GM19240 (cell line): ENCODE results near the gene XPNPEP1.

Experiments
- DNase-seq: peaks from one replicate; pipeline ENCODE4 v3.0.0; 2011; ENCODE audit warnings: low spot score; ENCODE audit not compliant: insufficient read length

XPNPEP1 gene

DNA sequence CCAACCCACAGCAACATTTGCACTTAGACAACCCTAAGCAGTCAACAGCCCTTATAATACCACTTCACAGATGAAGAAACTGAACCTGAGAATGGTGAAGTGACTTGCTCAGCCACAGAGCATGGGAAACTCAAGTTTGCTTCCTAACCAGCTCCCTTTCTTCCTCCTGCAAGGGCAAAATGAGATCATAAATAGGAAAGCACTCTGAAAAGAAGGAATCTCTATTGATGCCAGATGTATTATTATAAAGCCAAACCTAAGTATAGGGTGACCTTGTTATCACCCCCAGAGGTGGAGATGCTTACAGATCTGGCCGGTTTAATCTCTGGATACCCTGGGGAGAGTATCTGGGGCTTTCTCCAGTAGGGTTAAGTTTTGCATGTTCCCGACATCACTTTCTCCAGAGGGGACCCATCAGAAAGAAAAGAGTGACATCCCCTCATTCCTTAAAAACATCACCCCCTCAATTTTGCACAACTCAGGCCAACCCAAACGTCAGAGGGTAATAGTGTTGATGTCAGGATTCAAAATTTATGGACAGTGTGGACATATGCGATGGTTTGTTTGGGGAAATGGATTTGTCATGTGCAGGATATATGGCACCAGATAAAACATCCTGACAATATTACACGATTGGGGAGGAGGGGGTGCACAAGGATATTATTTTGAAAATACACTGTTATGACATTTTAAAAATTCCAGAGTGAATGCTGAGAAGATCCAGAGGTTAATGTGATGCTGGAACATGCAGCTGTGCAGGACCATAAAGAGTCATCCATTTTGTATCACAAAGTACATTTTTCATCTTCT is 24.0 kb upstream of the XPNPEP1 start:
- no peak for DNase-seq

DNA sequence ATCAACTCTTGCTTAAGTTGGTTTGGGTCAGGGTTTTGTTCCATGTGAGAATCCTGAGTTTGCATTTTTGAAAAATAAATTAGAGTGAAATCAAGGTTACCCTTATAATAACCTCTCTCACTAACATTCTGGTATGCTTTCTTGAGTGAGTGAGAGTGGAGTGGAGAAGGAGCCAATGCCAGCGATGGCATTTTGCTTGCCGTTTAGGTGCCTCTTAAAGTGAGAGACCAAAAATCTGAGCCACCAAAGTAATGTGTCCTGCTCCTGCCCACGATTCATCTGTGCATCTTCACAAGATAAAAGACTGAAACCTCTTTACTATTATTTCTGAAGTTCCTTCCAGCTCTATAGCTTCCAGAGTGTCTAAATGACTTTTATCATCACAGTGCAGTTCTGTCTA is 23.4 kb upstream of the XPNPEP1 start:
- no peak for DNase-seq

DNA sequence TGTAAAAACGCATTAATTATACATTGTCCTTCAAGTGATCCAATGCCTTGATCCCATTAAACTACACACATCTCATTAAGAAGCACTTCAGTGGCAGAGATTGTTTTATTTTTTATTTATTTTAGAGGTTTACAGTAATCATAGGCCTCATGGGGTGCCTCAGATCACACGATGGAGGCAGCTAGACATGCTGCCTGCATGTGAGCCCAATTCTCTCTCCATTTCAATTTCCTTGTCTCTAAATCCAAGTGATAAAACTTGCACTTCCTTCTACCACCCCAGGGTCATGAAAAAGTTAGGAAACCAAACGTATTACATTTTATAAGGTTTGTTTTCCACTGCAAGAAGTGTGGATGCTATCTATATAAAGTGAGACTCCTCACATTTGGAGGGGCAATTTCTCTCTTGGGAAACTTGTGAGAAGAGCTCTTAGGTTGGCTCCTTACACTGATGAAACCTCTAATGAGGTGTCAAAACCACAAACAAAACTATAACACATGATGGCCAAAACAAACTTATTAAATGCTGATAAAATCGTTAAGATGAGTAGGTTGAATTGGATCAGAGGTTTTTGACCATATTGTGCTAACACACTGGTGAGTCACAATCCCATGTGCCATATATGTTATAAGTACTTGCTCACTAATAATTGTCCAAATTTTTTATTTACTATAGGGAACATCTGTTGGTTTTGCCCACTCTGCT is 22.3 kb upstream of the XPNPEP1 start:
- no peak for DNase-seq

DNA sequence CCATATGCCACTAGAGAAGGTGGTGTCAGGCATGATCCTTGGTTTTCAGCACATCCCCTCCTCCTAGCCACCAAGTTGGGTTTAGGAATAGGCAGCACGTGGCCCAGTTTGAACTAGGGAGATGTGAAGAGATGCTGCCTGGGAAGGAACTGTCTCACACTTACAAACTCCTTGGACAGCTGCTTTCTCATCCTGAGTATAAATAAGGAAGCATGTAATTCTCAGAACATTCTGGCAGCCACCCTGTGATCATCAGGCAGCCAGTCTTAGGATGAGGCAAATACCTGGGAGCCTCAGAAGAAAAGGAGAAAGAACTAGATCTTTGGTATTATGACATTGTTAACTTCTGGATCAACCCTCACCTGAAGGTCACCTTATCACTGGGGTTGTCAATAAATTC is 21.3 kb upstream of the XPNPEP1 start:
- no peak for DNase-seq

DNA sequence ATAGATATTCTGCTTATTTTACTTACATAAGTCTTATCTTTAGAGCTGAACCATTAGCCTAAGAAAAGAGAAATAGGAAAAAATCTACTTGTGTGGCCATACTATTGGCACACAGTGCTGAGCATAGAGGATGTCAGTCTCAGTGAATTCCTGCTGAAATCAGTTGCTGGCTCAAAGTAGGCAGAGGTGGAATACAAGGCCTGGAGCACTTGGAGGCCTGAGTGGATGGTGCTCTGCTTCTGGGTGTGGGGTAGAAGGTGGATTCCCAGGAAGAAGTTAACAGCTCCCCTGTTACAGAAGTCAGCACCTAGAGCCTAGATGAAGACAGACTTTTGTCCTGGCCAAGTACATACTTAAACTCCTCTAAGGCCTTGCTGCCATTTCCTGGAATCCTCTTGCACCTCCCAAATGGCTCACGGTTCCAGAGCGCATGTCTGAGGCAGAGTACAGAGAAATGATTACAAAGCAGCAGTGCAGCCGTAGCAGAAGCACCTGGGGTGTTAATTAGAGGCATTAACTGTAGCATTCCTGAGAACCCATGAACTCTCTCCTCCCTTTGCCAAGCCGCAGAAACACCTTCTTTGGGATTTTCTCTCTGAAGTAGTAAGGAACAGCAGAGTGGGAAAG is 18.0 kb upstream of the XPNPEP1 start:
- DNase-seq: no peak

DNA sequence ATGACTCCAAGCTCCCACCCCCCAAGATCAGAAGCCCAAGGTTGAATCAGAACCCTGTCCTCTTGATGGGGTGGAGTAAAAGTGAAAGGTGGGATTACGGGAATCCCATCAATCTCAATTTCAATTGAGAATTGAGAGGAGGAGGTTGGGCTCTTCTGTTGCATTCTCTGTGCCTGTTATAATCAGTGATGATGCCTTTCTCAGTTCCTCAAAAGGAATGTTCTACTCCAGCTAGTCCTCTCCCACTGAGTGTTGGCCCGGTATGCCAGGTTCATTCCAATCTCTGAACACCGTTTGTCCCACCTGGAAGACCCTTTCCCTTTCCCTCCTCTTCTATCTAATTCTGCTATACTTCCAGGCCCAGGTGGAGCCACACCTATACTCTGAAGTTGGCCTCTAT is 17.2 kb upstream of the XPNPEP1 start:
- no peak for DNase-seq

DNA sequence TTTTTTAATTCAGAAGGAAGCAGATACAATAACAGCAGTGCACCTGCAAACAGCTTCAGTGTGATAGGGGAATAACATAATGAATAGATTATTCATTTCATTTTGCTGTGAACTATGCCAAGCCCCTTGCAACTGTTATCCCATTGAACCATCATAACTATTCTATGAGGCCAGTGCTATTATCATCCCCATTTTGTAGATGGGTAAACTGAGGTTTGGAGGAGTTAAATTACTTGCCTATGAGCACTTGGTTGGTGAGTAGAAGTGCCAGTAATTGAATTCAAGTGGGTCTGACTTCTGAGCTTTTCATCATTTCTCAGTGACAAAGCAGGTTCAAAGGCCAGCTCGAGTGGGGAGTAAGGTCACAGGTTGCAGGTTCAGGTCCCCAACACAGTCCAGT is 16.8 kb upstream of the XPNPEP1 start:
- no peak for DNase-seq

DNA sequence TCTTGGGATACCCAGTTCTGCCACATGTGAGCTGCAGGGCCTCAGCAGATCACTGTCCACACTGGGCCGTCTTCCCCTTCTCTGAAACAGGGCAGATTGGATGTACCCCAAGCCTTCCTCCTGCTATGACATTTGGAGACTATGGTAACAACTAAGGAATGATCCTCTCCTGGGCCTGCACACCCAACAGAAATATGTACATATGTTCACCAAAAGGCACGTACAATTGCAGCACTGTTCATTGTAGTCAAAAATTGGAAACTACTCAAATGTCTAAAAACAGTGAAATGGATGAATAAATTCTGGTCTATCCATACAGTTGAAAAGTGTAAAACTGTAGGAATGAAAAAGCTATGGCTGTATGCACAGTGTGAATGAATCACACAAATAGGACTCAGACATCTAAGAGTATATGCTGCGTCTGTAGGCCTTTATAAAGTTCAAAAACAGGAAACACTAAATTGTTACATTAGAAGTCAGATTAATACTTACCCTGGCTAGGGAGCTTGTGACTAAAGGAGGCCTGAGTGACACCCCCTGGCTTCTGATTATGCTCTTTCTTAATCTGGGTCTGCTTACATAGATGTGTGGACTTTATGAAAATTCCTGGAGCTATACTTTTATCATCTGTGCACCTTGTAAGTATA is 16.1 kb upstream of the XPNPEP1 start:
- no peak for DNase-seq

DNA sequence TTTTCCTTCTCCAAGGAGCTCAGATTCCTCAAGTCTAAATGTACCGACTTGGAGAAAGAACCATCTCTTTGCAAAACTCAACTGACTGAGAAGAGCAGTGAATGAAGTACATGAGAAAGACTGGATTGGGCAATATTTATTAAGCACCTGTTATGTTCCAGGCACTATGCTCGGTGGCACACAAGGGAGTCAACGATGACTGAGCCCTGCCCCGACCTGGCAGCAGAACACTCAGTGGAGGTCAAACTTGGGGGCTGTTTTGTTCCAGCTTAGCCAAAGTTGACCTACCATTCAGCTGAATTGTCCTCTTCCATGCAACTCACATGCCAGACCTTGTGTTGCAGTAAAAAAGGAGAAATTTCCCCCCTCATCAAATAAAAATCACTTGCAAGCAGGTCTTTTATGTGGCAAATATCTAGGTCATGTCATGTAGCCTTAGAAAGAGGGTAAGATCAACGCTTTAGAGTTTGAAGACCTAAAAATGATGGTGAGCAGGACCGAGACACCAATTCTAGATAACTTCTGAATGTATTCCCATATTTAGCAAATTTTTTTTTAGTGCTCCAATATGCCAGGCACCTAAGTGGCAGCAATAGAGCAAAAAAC is 14.3 kb upstream of the XPNPEP1 start:
- DNase-seq: no peak

DNA sequence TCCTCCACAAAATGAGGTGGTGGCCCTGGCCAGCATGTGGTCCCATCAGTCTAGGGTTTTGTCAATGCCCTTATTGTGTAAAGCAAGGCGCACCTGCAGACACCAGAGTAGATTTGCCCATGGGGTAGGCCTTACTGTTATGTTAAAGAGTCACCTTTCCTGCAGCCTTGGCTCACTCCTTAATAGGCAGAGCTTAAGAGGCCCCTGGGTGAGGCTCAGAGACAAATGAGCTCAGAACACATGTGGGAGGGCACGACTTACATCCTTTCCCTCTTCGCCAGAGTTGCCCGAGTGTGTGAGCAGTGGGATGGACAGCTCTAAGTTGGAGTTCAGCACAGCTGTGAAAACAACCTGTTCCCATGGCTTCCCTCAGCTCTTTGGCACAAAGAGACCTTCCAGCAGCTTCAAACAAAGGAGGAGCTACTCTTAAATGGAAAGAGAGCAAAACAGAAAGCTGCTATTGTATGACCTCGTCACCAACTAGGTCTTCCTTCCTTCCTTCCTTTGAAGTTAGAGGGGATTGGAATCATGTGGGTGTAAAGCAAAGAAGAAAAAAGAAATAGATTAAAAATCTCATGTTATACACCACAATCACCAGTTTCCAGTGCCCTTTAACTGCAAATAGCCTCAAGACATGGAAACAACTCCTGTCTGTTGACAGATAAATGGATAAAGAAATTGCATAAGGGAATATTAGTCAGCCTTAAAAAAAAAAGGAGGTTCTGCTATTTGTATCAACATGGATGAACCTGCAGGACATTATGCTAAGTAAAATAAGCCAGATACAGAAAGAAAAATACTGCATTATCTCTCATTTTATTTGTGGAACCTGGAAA is 11.9 kb upstream of the XPNPEP1 start:
- DNase-seq: no peak

DNA sequence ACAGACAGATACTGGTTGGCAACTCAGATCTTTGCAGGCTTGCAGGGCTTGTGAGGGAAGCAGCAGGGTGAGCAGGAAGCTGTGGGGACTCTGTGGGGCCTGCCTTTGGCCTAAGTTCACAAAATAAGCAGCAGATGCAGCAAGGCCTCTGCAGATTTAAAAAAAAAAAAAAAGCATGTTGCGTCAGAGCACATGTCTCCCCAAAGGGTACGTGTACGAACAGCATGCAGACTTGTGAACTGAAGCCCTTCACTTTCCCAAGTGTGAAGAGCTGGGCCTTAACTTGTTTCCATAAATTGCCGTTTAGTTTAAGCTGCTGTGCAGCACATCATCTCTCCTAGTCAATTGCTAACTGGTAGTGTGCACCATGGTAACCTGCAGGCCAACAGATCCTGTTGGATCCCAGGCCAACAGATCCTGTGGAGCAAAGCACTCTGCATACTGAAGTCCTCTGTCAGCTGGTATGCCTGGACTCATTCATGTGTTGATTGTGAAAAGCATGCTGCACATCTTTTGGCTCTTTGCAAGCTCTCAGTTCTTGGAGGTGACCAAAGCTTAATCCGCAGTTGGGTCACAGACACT is 10.8 kb upstream of the XPNPEP1 start:
- no peak for DNase-seq

DNA sequence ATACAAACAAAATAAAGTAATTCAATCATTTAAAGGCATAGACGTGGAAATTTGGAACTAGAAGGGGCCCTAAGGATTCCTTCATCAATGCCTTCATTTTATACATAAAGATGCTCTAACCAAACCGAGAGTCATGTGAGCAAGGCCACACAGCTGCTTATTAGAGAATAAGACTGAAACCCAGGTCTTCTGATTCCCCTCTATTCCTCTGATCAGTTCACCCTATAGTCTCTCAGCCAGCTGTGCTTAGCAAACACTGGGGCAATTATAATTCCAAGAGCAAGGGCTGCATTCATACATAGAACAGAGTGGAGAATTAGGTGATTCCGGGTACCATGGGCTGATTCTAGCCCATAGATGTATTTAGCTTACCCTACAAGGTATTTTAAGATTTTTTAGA is 9.7 kb upstream of the XPNPEP1 start:
- no peak for DNase-seq

DNA sequence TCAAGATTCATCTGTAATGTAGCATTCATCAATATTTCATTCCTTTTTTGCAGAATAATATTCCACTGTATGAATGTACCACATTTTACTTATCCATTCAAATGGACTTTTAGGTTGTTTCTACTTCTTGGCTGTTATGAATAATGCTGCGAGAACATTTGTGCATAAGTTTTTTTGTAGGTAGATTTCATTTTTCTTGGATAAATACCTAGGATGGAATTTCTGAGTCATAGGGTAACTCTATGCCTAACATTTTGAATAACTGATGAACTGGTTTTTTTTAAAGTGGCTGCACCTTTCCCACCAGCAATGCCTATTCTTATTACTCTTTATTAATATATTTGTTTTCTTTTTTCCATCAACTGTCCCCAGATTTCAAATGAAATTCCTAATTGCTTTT is 9.1 kb upstream of the XPNPEP1 start:
- no peak for DNase-seq

DNA sequence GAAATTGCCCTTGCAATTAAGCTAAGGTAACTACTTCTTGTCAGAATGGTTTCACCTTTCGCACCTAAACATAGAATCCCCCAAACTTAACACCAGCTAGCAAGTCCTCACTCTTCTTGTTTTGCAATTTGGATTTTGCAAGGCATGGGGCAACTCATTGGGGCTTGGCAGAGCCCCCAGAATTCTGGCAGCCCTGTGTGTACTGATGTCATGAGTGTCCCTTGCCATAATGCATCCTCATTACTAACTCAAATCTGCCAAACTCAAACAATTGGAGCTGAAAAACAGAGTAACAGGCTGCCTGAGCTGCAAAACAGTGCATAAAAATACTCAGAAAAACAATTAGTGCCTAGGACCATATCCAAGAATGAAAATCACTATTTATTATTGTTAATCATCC is 7.9 kb upstream of the XPNPEP1 start:
- DNase-seq: no peak

DNA sequence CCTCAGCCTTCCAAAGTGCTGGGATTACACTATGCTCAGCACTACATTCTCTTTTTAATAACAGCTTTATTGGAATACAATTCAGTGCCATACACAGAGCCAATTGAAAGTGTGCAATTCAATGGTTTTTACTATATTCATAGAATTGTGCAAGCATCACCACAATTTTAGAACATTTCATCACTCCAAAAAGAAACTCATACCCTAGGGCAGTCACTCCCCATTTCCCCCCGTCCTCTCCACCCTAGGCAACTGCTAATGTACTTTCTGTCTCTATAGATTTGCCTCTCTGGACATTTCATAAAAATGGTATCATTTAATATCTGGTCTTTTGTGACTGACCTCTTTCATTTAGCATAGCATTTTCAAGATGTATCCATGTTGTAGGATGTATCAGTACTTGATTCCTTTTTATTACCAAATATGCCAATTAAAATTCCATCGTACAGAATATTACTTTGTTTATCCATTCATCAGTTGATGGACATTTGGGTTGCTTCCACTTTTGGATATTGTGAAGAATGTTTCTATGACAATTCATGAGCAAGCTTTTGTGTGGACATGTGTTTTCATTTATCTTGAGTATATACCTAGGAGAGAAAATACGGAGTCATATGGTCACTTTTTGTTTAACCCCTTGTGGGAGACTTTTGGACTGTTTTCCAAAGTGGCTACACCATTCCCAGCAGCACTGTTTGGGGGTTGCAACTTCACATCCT is 6.3 kb upstream of the XPNPEP1 start:
- no peak for DNase-seq

DNA sequence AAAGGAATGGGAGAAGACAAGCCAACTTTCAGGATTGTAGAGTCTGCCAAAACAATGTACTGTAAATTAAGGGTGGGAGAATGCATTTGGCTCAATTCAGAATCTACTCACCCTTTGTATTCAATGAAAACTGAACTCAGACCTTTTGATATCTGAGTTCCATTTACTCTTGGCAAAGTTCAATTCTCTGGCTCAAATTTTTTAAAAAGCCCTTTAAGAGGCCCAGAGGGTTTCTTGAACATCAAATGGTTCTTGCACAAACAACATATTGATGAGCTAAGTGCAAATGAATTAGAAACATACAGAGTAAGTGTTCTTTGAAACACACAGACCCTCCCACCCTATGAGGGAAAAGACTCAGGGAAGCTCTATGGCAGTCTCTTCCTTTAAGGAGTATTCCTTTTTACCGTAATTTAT is 5.2 kb upstream of the XPNPEP1 start:
- DNase-seq: no peak

DNA sequence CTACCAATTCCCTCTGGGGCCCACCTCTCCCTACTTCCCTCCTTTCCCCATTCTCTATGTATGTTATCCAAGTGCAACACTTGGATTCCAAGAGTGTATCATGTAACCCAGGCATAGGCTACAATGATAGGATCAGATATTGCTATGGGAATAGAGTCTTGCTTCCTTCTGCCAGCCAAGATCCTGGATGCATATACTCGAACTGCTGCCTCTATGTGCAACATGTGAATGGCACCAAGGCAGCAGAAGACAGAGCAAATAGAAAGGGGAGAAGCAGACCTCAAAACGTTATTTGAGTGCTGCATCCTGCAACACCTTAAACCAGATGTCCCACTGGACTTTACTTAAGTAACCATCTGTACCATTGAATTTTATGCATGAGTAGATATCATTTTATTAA is 3.5 kb upstream of the XPNPEP1 start:
- DNase-seq: no peak

DNA sequence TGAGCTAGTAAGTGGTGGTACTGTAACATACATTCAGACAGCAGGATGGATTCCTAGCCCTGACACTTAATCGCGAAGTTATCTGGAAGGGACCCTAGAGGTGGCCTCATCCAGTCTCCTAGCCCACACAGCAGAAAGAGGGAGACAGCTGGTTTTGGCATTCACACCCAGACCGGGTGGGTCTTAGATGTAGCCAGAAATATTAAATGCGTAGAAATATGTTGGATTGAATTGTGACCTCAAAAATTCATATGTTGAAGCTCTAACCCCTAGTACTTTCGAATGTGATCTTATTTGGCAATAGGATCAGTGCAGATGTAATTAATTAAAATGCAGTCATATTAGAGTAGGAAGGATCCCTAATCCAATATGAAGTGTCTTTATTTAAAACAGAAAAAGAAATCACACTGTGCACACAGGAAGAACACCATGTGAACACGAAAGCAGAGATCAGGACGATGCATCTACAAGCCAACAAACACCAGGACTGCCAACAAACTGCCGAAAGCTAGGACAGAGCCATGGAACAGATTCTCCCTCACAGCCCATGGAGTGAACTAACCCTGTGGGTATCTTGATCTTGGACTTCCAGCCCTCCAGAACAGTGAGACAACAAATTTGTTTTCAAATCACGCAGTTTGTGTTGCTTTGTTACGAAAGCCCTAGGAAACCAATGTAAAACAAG is 2.9 kb upstream of the XPNPEP1 start:
- no peak for DNase-seq

DNA sequence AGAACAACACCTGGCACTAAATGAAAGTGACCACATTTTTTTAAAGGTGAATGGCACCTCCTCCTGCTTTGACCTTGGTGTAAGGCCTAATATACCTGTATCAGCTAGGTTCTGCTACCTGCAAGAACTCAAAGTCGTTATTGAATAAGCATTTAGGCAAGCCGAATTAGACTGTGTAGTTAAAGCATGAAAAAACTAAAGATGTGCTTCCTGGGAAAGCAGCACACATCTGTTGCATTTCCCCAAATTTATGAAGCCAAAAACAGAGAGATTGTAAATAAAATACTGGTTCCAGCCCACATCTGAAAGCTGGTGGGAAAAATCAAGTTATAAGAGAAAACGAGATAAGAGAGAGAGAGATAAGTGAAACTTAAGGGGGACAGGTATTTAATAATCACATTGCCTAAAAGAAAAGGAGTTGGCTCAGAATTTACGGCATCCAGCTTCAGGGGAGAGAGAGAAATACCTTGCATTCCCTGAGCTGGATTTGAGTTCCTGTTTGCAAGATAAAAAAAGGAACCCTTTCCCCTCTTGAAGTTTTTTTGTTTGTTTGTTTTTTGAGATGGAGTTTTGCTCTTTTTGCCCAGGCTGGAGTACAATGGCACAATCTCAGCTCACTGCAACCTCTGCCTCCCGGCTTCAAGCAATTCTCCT is 1.8 kb upstream of the XPNPEP1 start:
- DNase-seq: no peak
